ENCODE data around the gene GRAMD1A. TPM values are rescaled to one million over a fixed set of nuclear protein-coding genes. Genes with fewer than 3 reads are reported as not detected.

Gene GRAMD1A
- total and polyA plus RNA-seq, 2 donors (not counting 1 experiment from before 2014, with no cell fraction given): 83.8 to 102 TPM

DNA sequence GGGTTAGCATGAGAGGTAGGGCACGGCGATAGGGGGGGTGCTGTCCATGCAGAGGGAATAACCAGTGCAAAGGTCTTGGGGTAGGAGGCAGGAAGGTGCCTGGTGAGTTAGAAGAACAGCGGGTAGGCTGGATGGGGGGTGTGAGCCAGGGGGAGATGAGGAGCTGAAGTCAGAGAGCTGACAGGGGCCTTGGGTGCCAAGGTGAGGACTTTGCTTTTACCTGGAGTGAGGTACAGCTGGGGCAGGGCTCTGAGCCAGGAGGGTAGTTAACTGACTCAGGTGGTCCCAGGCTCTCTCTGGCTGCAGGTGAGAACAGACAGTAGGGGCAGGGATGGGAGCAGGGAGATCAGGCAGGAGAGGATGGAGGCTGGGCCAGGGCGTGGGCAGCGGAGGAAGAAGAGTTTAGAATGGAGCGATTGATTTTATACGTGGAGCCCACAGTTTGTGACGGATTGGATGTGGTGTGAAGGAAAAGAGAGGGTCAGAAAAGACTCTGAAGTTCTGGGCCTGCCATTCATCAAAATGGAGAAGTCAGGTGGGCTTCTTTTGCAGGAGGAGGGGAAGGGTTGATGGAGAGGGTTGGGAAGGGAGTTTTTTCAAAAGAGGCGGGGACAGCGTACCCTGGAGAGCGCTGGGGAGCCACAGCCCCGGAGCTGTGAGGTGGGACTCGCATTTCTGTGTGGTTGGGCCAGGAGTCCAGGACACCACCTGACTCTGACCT, 1.2 kb upstream of the GRAMD1A start:
- peak overlapping the region; percentile 88 for H3K4me3 Mint-ChIP-seq
- peaks cover 54% of the 10 kb centered on the region for H3K4me1 Mint-ChIP-seq
- peak overlapping the region; percentile 99 for H3K4me2 ChIP-seq (replicated peaks; ENCODE audit: low read depth, low read length, poor library complexity, severe bottlenecking)
- DNase-seq (no peak), ATAC-seq (ENCODE audit: low read depth) (no peak)
- H3K27me3 Mint-ChIP-seq: no peaks in the 10 kb centered on the region
- H3K27ac Mint-ChIP-seq: peak overlapping the region; percentile 90
- peak overlapping the region; percentile 76 for H3K9ac ChIP-seq (ENCODE audit: low read length)
- TF ChIP-seq, protein P1, sequence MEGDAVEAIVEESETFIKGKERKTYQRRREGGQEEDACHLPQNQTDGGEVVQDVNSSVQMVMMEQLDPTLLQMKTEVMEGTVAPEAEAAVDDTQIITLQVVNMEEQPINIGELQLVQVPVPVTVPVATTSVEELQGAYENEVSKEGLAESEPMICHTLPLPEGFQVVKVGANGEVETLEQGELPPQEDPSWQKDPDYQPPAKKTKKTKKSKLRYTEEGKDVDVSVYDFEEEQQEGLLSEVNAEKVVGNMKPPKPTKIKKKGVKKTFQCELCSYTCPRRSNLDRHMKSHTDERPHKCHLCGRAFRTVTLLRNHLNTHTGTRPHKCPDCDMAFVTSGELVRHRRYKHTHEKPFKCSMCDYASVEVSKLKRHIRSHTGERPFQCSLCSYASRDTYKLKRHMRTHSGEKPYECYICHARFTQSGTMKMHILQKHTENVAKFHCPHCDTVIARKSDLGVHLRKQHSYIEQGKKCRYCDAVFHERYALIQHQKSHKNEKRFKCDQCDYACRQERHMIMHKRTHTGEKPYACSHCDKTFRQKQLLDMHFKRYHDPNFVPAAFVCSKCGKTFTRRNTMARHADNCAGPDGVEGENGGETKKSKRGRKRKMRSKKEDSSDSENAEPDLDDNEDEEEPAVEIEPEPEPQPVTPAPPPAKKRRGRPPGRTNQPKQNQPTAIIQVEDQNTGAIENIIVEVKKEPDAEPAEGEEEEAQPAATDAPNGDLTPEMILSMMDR (IDR thresholded peaks at IDR 0.05): no peak
- TF ChIP-seq EZH2 (IDR thresholded peaks at IDR 0.05; ENCODE audit: borderline replicate concordance, insufficient read depth, low read depth, low read length, poor library complexity, severe bottlenecking): no peak
- ChIA-PET POLR2A (no interaction called here), CTCF (interaction anchor here (1.2 kb wide), 1 partner anchor 26 kb away, joined by 3 read pairs; no protein-coding TSS in a partner anchor)
- H3K27me3 ChIP-seq (replicated peaks in 1 of 4; ENCODE audit: control extremely low read depth in 1 of 4, control insufficient read depth in 3 of 4, insufficient read depth in 4 of 4, low read length in 3 of 4): no peaks in the 10 kb centered on the region
- peaks cover 47 to 65% of the 10 kb centered on the region in 2 donors for H3K4me1 ChIP-seq (ENCODE audit: control insufficient read depth in 2 of 2, insufficient read depth in 2 of 2, low read length in 2 of 2)
- peaks cover 40% of the 10 kb centered on the region for H3K79me2 ChIP-seq (ENCODE audit: control insufficient read depth, insufficient read depth, low read length)
- H3K36me3 ChIP-seq (replicated peaks in 1 of 2; ENCODE audit: control extremely low read depth in 1 of 2, control insufficient read depth in 1 of 2, extremely low read depth in 1 of 2, insufficient read depth in 2 of 2, low read length in 1 of 2): peaks cover 0 to 3% of the 10 kb centered on the region in 2 experiments
- H4K20me1 ChIP-seq (ENCODE audit: control insufficient read depth, insufficient read depth, low read length, poor library complexity, severe bottlenecking): peaks cover 14% of the 10 kb centered on the region
- H3K9me3 ChIP-seq (ENCODE audit: control extremely low read depth in 1 of 3, control insufficient read depth in 2 of 3, insufficient read depth in 1 of 3, low read length in 2 of 3): peaks cover 0 to 4% (median 0%) of the 10 kb centered on the region in 3 donors
- H3K27ac ChIP-seq (ENCODE audit: low read length in 2 of 2): peak overlapping the region in 1 of 2 donors; percentile 84
- 63% methylated on average over 13 of the region's 13 CpGs for WGBS (ENCODE audit: insufficient coverage)
- intact Hi-C loops (cut with micrococcal nuclease): no loop called here
- H3K4me3 ChIP-seq (ENCODE audit: control extremely low read depth in 1 of 5, extremely low read depth in 1 of 5, insufficient read depth in 1 of 5, low read depth in 2 of 5, low read length in 4 of 5): peak overlapping the region in 4 of 5 experiments; percentile 51 to 79 (median 71)
- H2AFZ ChIP-seq (ENCODE audit: insufficient read depth, low read depth, low read length, poor library complexity, severe bottlenecking): peak overlapping the region; percentile 92
- H3K9me3 Mint-ChIP-seq (ENCODE audit: insufficient read depth): no peaks in the 10 kb centered on the region

DNA sequence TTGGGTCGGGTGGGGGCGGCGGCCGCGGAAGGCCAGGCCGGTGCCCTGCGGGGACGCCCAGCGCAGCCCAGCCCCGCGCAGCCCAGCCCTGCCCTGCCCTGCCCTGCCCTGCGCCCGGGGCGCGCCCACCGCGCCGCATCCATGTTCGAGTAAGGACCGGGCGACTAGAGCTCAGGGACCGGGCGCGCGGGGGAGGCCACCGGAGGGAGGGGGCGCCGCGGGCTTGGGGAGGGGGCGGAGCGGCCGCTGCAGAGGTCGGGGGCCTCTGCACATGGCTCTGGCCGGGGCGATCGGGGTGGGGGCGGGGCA, 169 bp downstream of the GRAMD1A start:
- TF ChIP-seq, protein P1 (IDR thresholded peaks at IDR 0.05): no peak
- TF ChIP-seq EZH2 (IDR thresholded peaks at IDR 0.05; ENCODE audit: borderline replicate concordance, insufficient read depth, low read depth, low read length, poor library complexity, severe bottlenecking): no peak
- peaks cover 27% of the 10 kb centered on the region for H4K20me1 ChIP-seq (ENCODE audit: control insufficient read depth, insufficient read depth, low read length, poor library complexity, severe bottlenecking)
- intact Hi-C loops (cut with micrococcal nuclease): loop anchor here (5.0 kb wide), 1 partner anchor 268 kb away; the partner anchor contains the start of gene ZNF181
- H3K4me1 Mint-ChIP-seq: peaks cover 59% of the 10 kb centered on the region
- WGBS (ENCODE audit: insufficient coverage): under 1% methylated on average over 37 of the region's 37 CpGs
- peaks cover 47 to 67% of the 10 kb centered on the region in 2 donors for H3K4me1 ChIP-seq (ENCODE audit: control insufficient read depth in 2 of 2, insufficient read depth in 2 of 2, low read length in 2 of 2)
- H3K27ac ChIP-seq (ENCODE audit: low read length in 2 of 2): peak overlapping the region in 1 of 2 donors; percentile 84
- no peaks in the 10 kb centered on the region for H3K27me3 ChIP-seq (replicated peaks in 1 of 4; ENCODE audit: control extremely low read depth in 1 of 4, control insufficient read depth in 3 of 4, insufficient read depth in 4 of 4, low read length in 3 of 4)
- no peaks in the 10 kb centered on the region for H3K9me3 ChIP-seq (ENCODE audit: control extremely low read depth in 1 of 3, control insufficient read depth in 2 of 3, insufficient read depth in 1 of 3, low read length in 2 of 3)
- H3K4me3 Mint-ChIP-seq: no peak overlapping the region
- H3K9me3 Mint-ChIP-seq (ENCODE audit: insufficient read depth): no peaks in the 10 kb centered on the region
- peak overlapping the region; percentile 92 for H2AFZ ChIP-seq (ENCODE audit: insufficient read depth, low read depth, low read length, poor library complexity, severe bottlenecking)
- H3K79me2 ChIP-seq (ENCODE audit: control insufficient read depth, insufficient read depth, low read length): peaks cover 53% of the 10 kb centered on the region
- peak overlapping the region in 4 of 5 experiments; percentile 66 to 79 (median 71) for H3K4me3 ChIP-seq (ENCODE audit: control extremely low read depth in 1 of 5, extremely low read depth in 1 of 5, insufficient read depth in 1 of 5, low read depth in 2 of 5, low read length in 4 of 5)
- ATAC-seq (ENCODE audit: low read depth): no peak
- peak overlapping the region; percentile 76 for H3K9ac ChIP-seq (ENCODE audit: low read length)
- ChIA-PET CTCF (interaction anchor here (0.6 to 5.0 kb wide), 3 partner anchors 13 to 1467 kb away, joined by 3 to 32 read pairs (median 3); no protein-coding TSS in a partner anchor), POLR2A (interaction anchor here (0.6 to 1.2 kb wide), 2 partner anchors 27 to 455 kb away, joined by 3 to 6 read pairs; no protein-coding TSS in a partner anchor)
- no peak for DNase-seq
- no peaks in the 10 kb centered on the region for H3K27me3 Mint-ChIP-seq
- peaks cover 3 to 4% of the 10 kb centered on the region in 2 experiments for H3K36me3 ChIP-seq (replicated peaks in 1 of 2; ENCODE audit: control extremely low read depth in 1 of 2, control insufficient read depth in 1 of 2, extremely low read depth in 1 of 2, insufficient read depth in 2 of 2, low read length in 1 of 2)
- H3K27ac Mint-ChIP-seq: no peak overlapping the region
- H3K4me2 ChIP-seq (replicated peaks; ENCODE audit: low read depth, low read length, poor library complexity, severe bottlenecking): peak overlapping the region; percentile 99
